Natural killer cell treated with Interleukin-12 subunit alpha and Interleukin-12 subunit beta and Interleukin-15 and Interleukin-18, amount 100 ng/mL, for 72 hours (primary cell): ENCODE results near the gene SKOR2. TPM values are rescaled to one million over a fixed set of nuclear protein-coding genes. Genes with fewer than 3 reads are reported as not detected.
A peak's percentile ranks its signal among the peaks of the same experiment; 100 is the strongest.
"Not testable (repeated sequence)": the region's sequence is repeated elsewhere in the genome, so short reads cannot be mapped to it uniquely, and the experiment has no call there.

ENCODE experiments used
- ATAC-seq, 2 donors: fragments of 150-1000 bp; cut with Tn5 transposase in 1 of 2; sonication (Bioruptor Pico), chemical (Tn5 transposase) in 1 of 2; 2 replicates each; pipeline ENCODE4 v1.10.0; 2021
- DNase-seq: peaks from one replicate; pipeline ENCODE4 v3.0.0; 2022; ENCODE audit warnings: low spot score
- H3K27ac Mint-ChIP-seq, 2 donors: 1 replicate in 1 of 2; 2 replicates in 1 of 2; pipeline ENCODE4 v1.8.0; 2022; ENCODE audit warnings: mixed read lengths in 2 of 2, mild to moderate bottlenecking in 1 of 2, moderate library complexity in 1 of 2
- H3K27me3 Mint-ChIP-seq, 2 donors: 1 replicate in 1 of 2; 2 replicates in 1 of 2; pipeline ENCODE4 v1.8.0; 2022; ENCODE audit warnings: mixed read lengths in 2 of 2
- H3K36me3 Mint-ChIP-seq: one replicate; pipeline ENCODE4 v1.8.0; 2022; ENCODE audit warnings: mixed read lengths
- H3K4me1 Mint-ChIP-seq, 2 donors: 1 replicate in 1 of 2; 2 replicates in 1 of 2; pipeline ENCODE4 v1.8.0; 2022; ENCODE audit warnings: low read depth in 2 of 2, mixed read lengths in 2 of 2, mild to moderate bottlenecking in 1 of 2
- H3K4me3 Mint-ChIP-seq: one replicate; pipeline ENCODE4 v1.8.0; 2022; ENCODE audit warnings: mixed read lengths
- H3K9me3 Mint-ChIP-seq: 2 replicates; pipeline ENCODE4 v1.8.0; 2022; ENCODE audit warnings: mixed read lengths
- total RNA-seq, 2 donors: library from RNA; stranded (reverse); gene quantifications; one replicate each; pipeline ENCODE4 v1.2.3, GENCODE V29; 2022

SKOR2 gene
- total RNA-seq, 2 donors from 2014 or later: not detected

- H3K9me3 Mint-ChIP-seq: no peaks in the 10 kb centered on the region
- peak overlapping the region in 1 of 2 donors; percentile 5 for H3K27ac Mint-ChIP-seq
- DNase-seq: no peak
- no peaks in the 10 kb centered on the region for H3K36me3 Mint-ChIP-seq
- no peak overlapping the region for H3K4me3 Mint-ChIP-seq
- H3K4me1 Mint-ChIP-seq: peaks cover 22 to 33% of the 10 kb centered on the region in 2 donors
- no peak for ATAC-seq
- H3K27me3 Mint-ChIP-seq: no peaks in the 10 kb centered on the region
These were observed 83.0 kb downstream of the SKOR2 start for GRCh38 chr18:47168509-47168908.

- no peaks in the 10 kb centered on the region for H3K36me3 Mint-ChIP-seq
- DNase-seq (no peak), ATAC-seq (no peak)
- H3K9me3 Mint-ChIP-seq: no peaks in the 10 kb centered on the region
- H3K4me1 Mint-ChIP-seq: peaks cover 32 to 44% of the 10 kb centered on the region in 2 donors
- no peak overlapping the region for H3K4me3 Mint-ChIP-seq
- H3K27ac Mint-ChIP-seq: no peak overlapping the region
- H3K27me3 Mint-ChIP-seq: no peaks in the 10 kb centered on the region
These were observed 85.2 kb downstream of the SKOR2 start for GRCh38 chr18:47166294-47166693.

- DNase-seq (no peak), ATAC-seq (peak; percentile 80 to 92)
- H3K36me3 Mint-ChIP-seq: peaks cover 5% of the 10 kb centered on the region
- H3K27ac Mint-ChIP-seq: no peak overlapping the region
- no peaks in the 10 kb centered on the region for H3K27me3 Mint-ChIP-seq
- no peaks in the 10 kb centered on the region for H3K9me3 Mint-ChIP-seq
- H3K4me3 Mint-ChIP-seq: peak overlapping the region; percentile 27
- H3K4me1 Mint-ChIP-seq: peaks cover 19 to 36% of the 10 kb centered on the region in 2 donors
These were observed 88.2 kb downstream of the SKOR2 start for GRCh38 chr18:47163241-47163640.

- Mint-ChIP-seq H3K27me3 (no peaks in the 10 kb centered on the region), H3K36me3 (peaks cover 5% of the 10 kb centered on the region), H3K4me3 (no peak overlapping the region), H3K4me1 (peaks cover 13 to 31% of the 10 kb centered on the region in 2 donors), H3K27ac (no peak overlapping the region), H3K9me3 (no peaks in the 10 kb centered on the region)
- DNase-seq (no peak), ATAC-seq (no peak)
These were observed 91.2 kb downstream of the SKOR2 start for GRCh38 chr18:47160256-47160655.

GRCh38 chr18:47158404-47158803, 93.1 kb downstream of the SKOR2 start:
- not testable (repeated sequence) for H3K4me3 Mint-ChIP-seq, H3K9me3 Mint-ChIP-seq, ATAC-seq

More at GRCh38 chr18:47158404-47158803, 93.1 kb downstream of the SKOR2 start:
- H3K27me3 Mint-ChIP-seq, H3K27ac Mint-ChIP-seq, DNase-seq: not testable (repeated sequence)
- H3K4me1 Mint-ChIP-seq: peaks cover 8 to 17% of the 10 kb centered on the region in 2 donors
- H3K36me3 Mint-ChIP-seq: peaks cover 11% of the 10 kb centered on the region

Other genes starting within 250 kb of the SKOR2 start
- gene ELOA2, start 216.0 kb downstream of the SKOR2 start, total RNA-seq: not detected
- 10 to 100 TPM; 27.7 to 27.8 TPM for gene HDHD2, start 101.2 kb downstream of the SKOR2 start, total RNA-seq
- gene IER3IP1, start 75.3 kb downstream of the SKOR2 start, total RNA-seq: 10 to 100 TPM in 1 of 2 donors, 1 to 10 TPM in 1; 10.0 to 15.3 TPM